Astrocyte (in vitro differentiated cells and primary cell): ENCODE measurements around the gene TMEM192.

ENCODE experiments used
- EZH2 ChIP-seq: IDR thresholded peaks from 2 replicates; pipeline ENCODE4 v1.6.1; 2012; ENCODE audit warnings: mild to moderate bottlenecking, low read length, inconsistent platforms; ENCODE audit not compliant: insufficient read depth
- TF ChIP-seq, protein P1 (sequence below): IDR thresholded peaks from 2 replicates; pipeline ENCODE4 v1.5.1; 2011; ENCODE audit warnings: low read depth, mild to moderate bottlenecking, inconsistent platforms, low read length, moderate library complexity; ENCODE audit not compliant: insufficient read depth

DNA sequence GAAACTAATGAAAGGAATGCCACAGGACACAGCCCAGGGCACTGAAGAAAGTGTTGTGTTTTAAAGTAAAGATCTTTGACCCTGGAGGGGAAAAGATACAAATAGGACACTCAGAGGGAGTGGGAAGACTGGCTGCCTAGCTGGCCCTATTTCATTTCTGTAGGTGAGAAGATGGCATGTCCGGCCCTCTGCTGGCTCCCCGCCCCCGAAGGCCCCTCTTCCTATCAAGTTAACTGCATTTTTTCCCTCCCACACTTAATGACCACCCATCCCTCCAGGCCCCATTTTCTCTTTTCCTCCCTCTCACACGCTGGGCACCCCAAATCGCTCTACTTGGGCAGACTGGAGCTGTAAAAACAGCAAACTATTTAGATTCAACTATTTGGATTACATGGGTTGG is 64.5 kb downstream of the TMEM192 start:
- TF ChIP-seq, protein P1, sequence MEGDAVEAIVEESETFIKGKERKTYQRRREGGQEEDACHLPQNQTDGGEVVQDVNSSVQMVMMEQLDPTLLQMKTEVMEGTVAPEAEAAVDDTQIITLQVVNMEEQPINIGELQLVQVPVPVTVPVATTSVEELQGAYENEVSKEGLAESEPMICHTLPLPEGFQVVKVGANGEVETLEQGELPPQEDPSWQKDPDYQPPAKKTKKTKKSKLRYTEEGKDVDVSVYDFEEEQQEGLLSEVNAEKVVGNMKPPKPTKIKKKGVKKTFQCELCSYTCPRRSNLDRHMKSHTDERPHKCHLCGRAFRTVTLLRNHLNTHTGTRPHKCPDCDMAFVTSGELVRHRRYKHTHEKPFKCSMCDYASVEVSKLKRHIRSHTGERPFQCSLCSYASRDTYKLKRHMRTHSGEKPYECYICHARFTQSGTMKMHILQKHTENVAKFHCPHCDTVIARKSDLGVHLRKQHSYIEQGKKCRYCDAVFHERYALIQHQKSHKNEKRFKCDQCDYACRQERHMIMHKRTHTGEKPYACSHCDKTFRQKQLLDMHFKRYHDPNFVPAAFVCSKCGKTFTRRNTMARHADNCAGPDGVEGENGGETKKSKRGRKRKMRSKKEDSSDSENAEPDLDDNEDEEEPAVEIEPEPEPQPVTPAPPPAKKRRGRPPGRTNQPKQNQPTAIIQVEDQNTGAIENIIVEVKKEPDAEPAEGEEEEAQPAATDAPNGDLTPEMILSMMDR: no peak
- TF ChIP-seq EZH2: no peak
